H9 (cell line): ENCODE data around the gene ACSF3. TPM values are rescaled to one million over a fixed set of nuclear protein-coding genes. Genes with fewer than 3 reads are reported as not detected.

Experiments used
- DNase-seq: peaks from one replicate; pipeline ENCODE4 v3.0.0-alpha.2; 2017
- H2AFZ ChIP-seq: one replicate; pipeline ENCODE4 v1.6.1; 2013; ENCODE audit warnings: mild to moderate bottlenecking, low read length, control low read depth, moderate library complexity
- H2AK5ac ChIP-seq: 2 replicates; pipeline ENCODE4 v1.6.1; 2013; ENCODE audit warnings: low read length, control low read depth, mixed read lengths; ENCODE audit not compliant: insufficient read length
- H2BK120ac ChIP-seq: one replicate; pipeline ENCODE4 v1.6.1; 2013; ENCODE audit warnings: low read depth, mild to moderate bottlenecking, low read length, control low read depth, inconsistent platforms; ENCODE audit not compliant: poor library complexity, severe bottlenecking
- H2BK12ac ChIP-seq: 2 replicates; pipeline ENCODE4 v1.6.1; 2013; ENCODE audit warnings: low read length, control low read depth, mixed read lengths, low read depth; ENCODE audit not compliant: insufficient read length
- H2BK15ac ChIP-seq: 2 replicates; pipeline ENCODE4 v1.6.1; 2013; ENCODE audit warnings: low read depth, low read length, control low read depth
- H2BK20ac ChIP-seq: one replicate; pipeline ENCODE4 v1.6.1; 2013; ENCODE audit warnings: low read depth, mild to moderate bottlenecking, low read length, control low read depth, inconsistent platforms; ENCODE audit not compliant: poor library complexity, severe bottlenecking
- H2BK5ac ChIP-seq: 2 replicates; pipeline ENCODE4 v1.6.1; 2013; ENCODE audit warnings: low read length, control low read depth, mixed read lengths; ENCODE audit not compliant: insufficient read length
- H3K14ac ChIP-seq: 2 replicates; pipeline ENCODE4 v1.6.1; 2013; ENCODE audit warnings: low read length, control low read depth; ENCODE audit not compliant: insufficient read depth
- H3K18ac ChIP-seq: 2 replicates; pipeline ENCODE4 v1.6.1; 2013; ENCODE audit warnings: low read depth, mild to moderate bottlenecking, mixed read lengths, low read length, control low read depth; ENCODE audit not compliant: insufficient read length
- H3K23ac ChIP-seq: 2 replicates; pipeline ENCODE4 v1.6.1; 2013; ENCODE audit warnings: low read length, control low read depth, mixed read lengths, low read depth; ENCODE audit not compliant: insufficient read length
- H3K23me2 ChIP-seq: 2 replicates; pipeline ENCODE4 v1.6.1; 2013; ENCODE audit warnings: low read depth, mild to moderate bottlenecking, mixed read lengths, low read length, control low read depth; ENCODE audit not compliant: insufficient read length, poor library complexity, severe bottlenecking
- H3K27ac ChIP-seq: 2 replicates; pipeline ENCODE4 v1.5.1; 2013; ENCODE audit warnings: low read length, control low read depth, mixed read lengths, low read depth; ENCODE audit not compliant: insufficient read length
- H3K27me3 ChIP-seq: 2 replicates; pipeline ENCODE4 v1.6.1; 2013; ENCODE audit warnings: low read length, control low read depth, inconsistent platforms; ENCODE audit not compliant: insufficient read depth
- H3K4ac ChIP-seq: 2 replicates; pipeline ENCODE4 v1.6.1; 2013; ENCODE audit warnings: low read depth, mild to moderate bottlenecking, control low read depth, inconsistent platforms, low read length, moderate library complexity
- H3K4me1 ChIP-seq: 2 replicates; pipeline ENCODE4 v1.6.1; 2013; ENCODE audit warnings: low read length, control low read depth, inconsistent platforms; ENCODE audit not compliant: insufficient read depth
- H3K4me2 ChIP-seq: 2 replicates; pipeline ENCODE4 v1.6.1; 2013; ENCODE audit warnings: low read length, control low read depth, mixed read lengths; ENCODE audit not compliant: insufficient read length, insufficient read depth
- H3K56ac ChIP-seq: 2 replicates; pipeline ENCODE4 v1.6.1; 2013; ENCODE audit warnings: low read depth, mild to moderate bottlenecking, mixed read lengths, low read length, control low read depth; ENCODE audit not compliant: insufficient read length
- H3K79me1 ChIP-seq: 2 replicates; pipeline ENCODE4 v1.6.1; 2013; ENCODE audit warnings: low read depth, mild to moderate bottlenecking, moderate library complexity, low read length, control low read depth, inconsistent platforms; ENCODE audit not compliant: insufficient read depth, poor library complexity, severe bottlenecking
- H3K79me2 ChIP-seq: 2 replicates; pipeline ENCODE4 v1.6.1; 2013; ENCODE audit warnings: low read length, control low read depth, inconsistent platforms; ENCODE audit not compliant: insufficient read depth
- H3K9ac ChIP-seq: 2 replicates; pipeline ENCODE4 v1.6.1; 2013; ENCODE audit warnings: low read length, control low read depth, mixed read lengths; ENCODE audit not compliant: insufficient read length; ENCODE audit errors: extremely low read depth
- H3K9me3 ChIP-seq: one replicate; pipeline ENCODE4 v1.6.1; 2013; ENCODE audit warnings: low read depth, low read length, inconsistent platforms; ENCODE audit not compliant: control insufficient read depth
- H3T11ph ChIP-seq: one replicate; pipeline ENCODE4 v1.6.1; 2013; ENCODE audit warnings: mild to moderate bottlenecking, low read length, control low read depth, inconsistent platforms
- H4K20me1 ChIP-seq: one replicate; pipeline ENCODE4 v1.6.1; 2013; ENCODE audit not compliant: control insufficient read depth, insufficient read length, insufficient read depth
- H4K5ac ChIP-seq: 2 replicates; pipeline ENCODE4 v1.6.1; 2013; ENCODE audit warnings: low read depth, mild to moderate bottlenecking, mixed read lengths, low read length, control low read depth; ENCODE audit not compliant: insufficient read length
- H4K8ac ChIP-seq: replicated peaks from 2 replicates; pipeline ENCODE4 v1.6.1; 2013; ENCODE audit warnings: low read length, control low read depth, mixed read lengths, low read depth; ENCODE audit not compliant: insufficient read length
- H4K91ac ChIP-seq: 2 replicates; pipeline ENCODE4 v1.6.1; 2013; ENCODE audit warnings: low read depth, mild to moderate bottlenecking, moderate library complexity, mixed read lengths, low read length, control low read depth; ENCODE audit not compliant: insufficient read length
- H3K27ac Mint-ChIP-seq, 3 experiments: 2 replicates in 2 of 3; 3 replicates in 1 of 3; pipeline ENCODE4 v1.8.0; 2020 to 2021; ENCODE audit warnings: mixed read lengths in 3 of 3, mild to moderate bottlenecking in 1 of 3, moderate library complexity in 1 of 3
- H3K27me3 Mint-ChIP-seq: 2 replicates; pipeline ENCODE4 v1.8.0; 2021; ENCODE audit warnings: low read depth, mild to moderate bottlenecking, moderate library complexity, mixed read lengths
- H3K36me3 Mint-ChIP-seq, 3 experiments: 2 replicates in 2 of 3; 3 replicates in 1 of 3; pipeline ENCODE4 v1.8.0; 2020 to 2021; ENCODE audit warnings: low read depth in 3 of 3, mixed read lengths in 3 of 3; ENCODE audit not compliant: insufficient read depth in 1 of 3
- H3K4me1 Mint-ChIP-seq, 2 experiments: 2 replicates each; pipeline ENCODE4 v1.8.0; 2020; ENCODE audit warnings: mixed read lengths in 2 of 2
- H3K4me3 Mint-ChIP-seq, 2 experiments: 2 replicates in 1 of 2; 3 replicates in 1 of 2; pipeline ENCODE4 v1.8.0; 2020 to 2021; ENCODE audit warnings: mild to moderate bottlenecking in 2 of 2, mixed read lengths in 2 of 2, moderate library complexity in 1 of 2
- H3K9me3 Mint-ChIP-seq, 2 experiments: 2 replicates in 1 of 2; 3 replicates in 1 of 2; pipeline ENCODE4 v1.8.0; 2020; ENCODE audit warnings: mild to moderate bottlenecking in 2 of 2, mixed read lengths in 2 of 2, moderate library complexity in 1 of 2
- CTCF ChIP-seq: fragments of 200-600 bp; sonication (generic); conservative IDR thresholded peaks from 3 replicates; pipeline ENCODE4 v1.8.0; 2021; ENCODE audit warnings: antibody characterized with exemption, mild to moderate bottlenecking
- WGBS: extraction: QIAGEN DNeasy Blood & Tissue Kit; methylation state at CpG from one replicate; pipeline ENCODE4 v1.1.7; 2013; ENCODE audit warnings: missing lambda C conversion rate, low lambda C conversion rate, mixed read lengths; ENCODE audit not compliant: insufficient read length; ENCODE audit errors: extremely low coverage; 5-methylcytosine and 5-hydroxymethylcytosine counted together
- total RNA-seq: library from RNA; stranded (reverse); gene quantifications from 2 replicates; pipeline ENCODE4 v1.2.1, GENCODE V29; 2021

ACSF3 gene
- total RNA-seq, 1 experiment from 2014 or later = 31.3 TPM

- H3K14ac ChIP-seq = no peak overlapping the region
- no peak overlapping the region for H4K5ac ChIP-seq
- no peak for DNase-seq
- no peak overlapping the region for H3T11ph ChIP-seq
- no peak overlapping the region for H3K4me2 ChIP-seq
- no peaks in the 10 kb centered on the region for H3K79me1 ChIP-seq
- TF ChIP-seq CTCF = no peak
- H3K9me3 ChIP-seq = no peaks in the 10 kb centered on the region
- no peaks in the 10 kb centered on the region for H4K20me1 ChIP-seq
- Mint-ChIP-seq H3K27ac (no peak overlapping the region), H3K9me3 (peaks cover 11 to 16% of the 10 kb centered on the region in 2 experiments), H3K4me3 (no peak overlapping the region), H3K4me1 (no peaks in the 10 kb centered on the region), H3K27me3 (peaks cover 17% of the 10 kb centered on the region), H3K36me3 (no peaks in the 10 kb centered on the region; a peak in 1 of 7 replicates)
- H2BK5ac ChIP-seq = no peak overlapping the region
- H2AK5ac ChIP-seq = no peak overlapping the region
- H2BK12ac ChIP-seq = no peak overlapping the region
- H3K23ac ChIP-seq = no peak overlapping the region
- no peak overlapping the region for H2BK20ac ChIP-seq
- H4K91ac ChIP-seq = no peak overlapping the region
- no peaks in the 10 kb centered on the region for H3K79me2 ChIP-seq
- no peak overlapping the region for H3K9ac ChIP-seq
- H2BK15ac ChIP-seq = no peak overlapping the region
- H3K18ac ChIP-seq = no peak overlapping the region
- H3K4me1 ChIP-seq = no peaks in the 10 kb centered on the region
- H2AFZ ChIP-seq = no peak overlapping the region
- no peaks in the 10 kb centered on the region for H3K23me2 ChIP-seq
- H2BK120ac ChIP-seq = no peak overlapping the region
- no peak overlapping the region for H3K4ac ChIP-seq
- no peak overlapping the region for H3K56ac ChIP-seq
- no CpG with 5 or more reads among the region's 29 CpGs for WGBS
- no peak overlapping the region for H3K27ac ChIP-seq
- H4K8ac ChIP-seq = no peak overlapping the region
- H3K27me3 ChIP-seq = no peaks in the 10 kb centered on the region
Measured at GRCh38 chr16:89160977-89161701, 67.5 kb downstream of the ACSF3 start.
